HUES6 (cell line): Measurements from ENCODE around the gene RPSA.
A peak's percentile ranks its signal among the peaks of the same experiment; 100 is the strongest.

Experiments used
- H3K27ac ChIP-seq: 2 replicates; pipeline ENCODE4 v1.7.0; 2013; ENCODE audit warnings: low read depth, mild to moderate bottlenecking, low read length, inconsistent platforms
- H3K27me3 ChIP-seq: 2 replicates; pipeline ENCODE4 v1.6.1; 2013; ENCODE audit warnings: low read length; ENCODE audit not compliant: control insufficient read depth, insufficient read depth
- H3K36me3 ChIP-seq: 2 replicates; pipeline ENCODE4 v1.6.1; 2013; ENCODE audit warnings: low read length; ENCODE audit not compliant: control insufficient read depth, insufficient read depth
- H3K4me1 ChIP-seq: 2 replicates; pipeline ENCODE4 v1.6.1; 2013; ENCODE audit warnings: low read length; ENCODE audit not compliant: control insufficient read depth, insufficient read depth
- H3K4me3 ChIP-seq: 2 replicates; pipeline ENCODE4 v1.5.1; 2013; ENCODE audit warnings: low read depth, low read length
- H3K9ac ChIP-seq: one replicate; pipeline ENCODE4 v1.6.1; 2013; ENCODE audit warnings: mild to moderate bottlenecking, low read length
- H3K9me3 ChIP-seq: 2 replicates; pipeline ENCODE4 v1.6.1; 2013; ENCODE audit warnings: low read depth, low read length; ENCODE audit not compliant: control insufficient read depth, insufficient read depth

Gene RPSA

GRCh38 chr3:39390181-39390580, 16.3 kb upstream of the RPSA start:
- no peaks in the 10 kb centered on the region for H3K9me3 ChIP-seq
- H3K27ac ChIP-seq: no peak overlapping the region
- H3K4me3 ChIP-seq: no peak overlapping the region
- H3K4me1 ChIP-seq: peaks cover 8% of the 10 kb centered on the region
- no peaks in the 10 kb centered on the region for H3K27me3 ChIP-seq
- no peak overlapping the region for H3K9ac ChIP-seq
- peaks cover 62% of the 10 kb centered on the region for H3K36me3 ChIP-seq

GRCh38 chr3:39396690-39397089, 9.8 kb upstream of the RPSA start:
- no peak overlapping the region for H3K9ac ChIP-seq
- H3K4me1 ChIP-seq: no peaks in the 10 kb centered on the region; the same call in 1 of the 2 replicates
- peaks cover 60% of the 10 kb centered on the region for H3K36me3 ChIP-seq
- H3K27me3 ChIP-seq: no peaks in the 10 kb centered on the region
- H3K27ac ChIP-seq: no peak overlapping the region
- H3K9me3 ChIP-seq: no peaks in the 10 kb centered on the region
- H3K4me3 ChIP-seq: no peak overlapping the region

- H3K9me3 ChIP-seq: no peaks in the 10 kb centered on the region
- no peak overlapping the region for H3K4me3 ChIP-seq
- no peak overlapping the region for H3K27ac ChIP-seq
- H3K36me3 ChIP-seq: peaks cover 40% of the 10 kb centered on the region
- no peak overlapping the region for H3K9ac ChIP-seq
- peaks cover 1% of the 10 kb centered on the region; the same call in 1 of the 2 replicates for H3K4me1 ChIP-seq
- no peaks in the 10 kb centered on the region for H3K27me3 ChIP-seq
These were observed 7.8 kb upstream of the RPSA start for GRCh38 chr3:39398700-39399099.

GRCh38 chr3:39401983-39402382, 4.5 kb upstream of the RPSA start:
- Histone ChIP-seq H3K9ac (no peak overlapping the region), H3K36me3 (peaks cover 11% of the 10 kb centered on the region; the same call in 1 of the 2 replicates), H3K4me3 (no peak overlapping the region), H3K4me1 (peaks cover 21% of the 10 kb centered on the region), H3K27me3 (no peaks in the 10 kb centered on the region), H3K9me3 (no peaks in the 10 kb centered on the region), H3K27ac (no peak overlapping the region)

GRCh38 chr3:39404943-39405686, 1.4 kb upstream of the RPSA start:
- Histone ChIP-seq H3K9me3 (no peaks in the 10 kb centered on the region), H3K27me3 (no peaks in the 10 kb centered on the region), H3K4me1 (peaks cover 33% of the 10 kb centered on the region), H3K36me3 (peaks cover 33% of the 10 kb centered on the region), H3K4me3 (peak overlapping the region; percentile 86), H3K27ac (peak overlapping the region; percentile 97), H3K9ac (peak overlapping the region; percentile 98)

GRCh38 chr3:39405687-39406367, 693 bp upstream of the RPSA start:
- H3K4me1 ChIP-seq: peaks cover 33% of the 10 kb centered on the region
- peak overlapping the region; percentile 86 for H3K4me3 ChIP-seq
- H3K27me3 ChIP-seq: no peaks in the 10 kb centered on the region
- H3K36me3 ChIP-seq: peaks cover 40% of the 10 kb centered on the region
- H3K9me3 ChIP-seq: no peaks in the 10 kb centered on the region
- H3K27ac ChIP-seq: peak overlapping the region; percentile 97
- H3K9ac ChIP-seq: peak overlapping the region; percentile 98

GRCh38 chr3:39407259-39407629, 724 bp downstream of the RPSA start:
- Histone ChIP-seq H3K4me3 (peak overlapping the region; percentile 86), H3K27me3 (no peaks in the 10 kb centered on the region), H3K9ac (peak overlapping the region; percentile 98), H3K9me3 (no peaks in the 10 kb centered on the region), H3K27ac (peak overlapping the region; percentile 97), H3K4me1 (peaks cover 33% of the 10 kb centered on the region), H3K36me3 (peaks cover 54% of the 10 kb centered on the region)

GRCh38 chr3:39407773-39408492, 1.4 kb downstream of the RPSA start:
- Histone ChIP-seq H3K4me3 (peak overlapping the region; percentile 86), H3K27ac (peak overlapping the region; percentile 97), H3K27me3 (no peaks in the 10 kb centered on the region), H3K9ac (peak overlapping the region; percentile 98), H3K4me1 (peaks cover 33% of the 10 kb centered on the region), H3K36me3 (peaks cover 61% of the 10 kb centered on the region), H3K9me3 (no peaks in the 10 kb centered on the region)

GRCh38 chr3:39408493-39409372, 2.2 kb downstream of the RPSA start:
- H3K27ac ChIP-seq: peak overlapping the region; percentile 97; the same call in 1 of the 2 replicates
- no peaks in the 10 kb centered on the region for H3K9me3 ChIP-seq
- H3K27me3 ChIP-seq: no peaks in the 10 kb centered on the region
- H3K36me3 ChIP-seq: peaks cover 69% of the 10 kb centered on the region
- peak overlapping the region; percentile 98 for H3K9ac ChIP-seq
- H3K4me1 ChIP-seq: peaks cover 31% of the 10 kb centered on the region
- peak overlapping the region; percentile 86 for H3K4me3 ChIP-seq

- Histone ChIP-seq H3K4me3 (no peak overlapping the region; the same call in 1 of the 2 replicates), H3K27ac (peak overlapping the region; percentile 60; the same call in 1 of the 2 replicates), H3K36me3 (peaks cover 77% of the 10 kb centered on the region), H3K9ac (peak overlapping the region; percentile 56), H3K4me1 (peaks cover 23% of the 10 kb centered on the region), H3K9me3 (no peaks in the 10 kb centered on the region), H3K27me3 (no peaks in the 10 kb centered on the region)
These were observed 3.1 kb downstream of the RPSA start for GRCh38 chr3:39409514-39410136.
